Measurements from ENCODE around the gene RETREG2. TPM values are rescaled to one million over a fixed set of nuclear protein-coding genes. Genes with fewer than 3 reads are reported as not detected.

RETREG2 gene
- total RNA-seq, 1 experiment from 2014 or later, result 63.7 TPM

DNA sequence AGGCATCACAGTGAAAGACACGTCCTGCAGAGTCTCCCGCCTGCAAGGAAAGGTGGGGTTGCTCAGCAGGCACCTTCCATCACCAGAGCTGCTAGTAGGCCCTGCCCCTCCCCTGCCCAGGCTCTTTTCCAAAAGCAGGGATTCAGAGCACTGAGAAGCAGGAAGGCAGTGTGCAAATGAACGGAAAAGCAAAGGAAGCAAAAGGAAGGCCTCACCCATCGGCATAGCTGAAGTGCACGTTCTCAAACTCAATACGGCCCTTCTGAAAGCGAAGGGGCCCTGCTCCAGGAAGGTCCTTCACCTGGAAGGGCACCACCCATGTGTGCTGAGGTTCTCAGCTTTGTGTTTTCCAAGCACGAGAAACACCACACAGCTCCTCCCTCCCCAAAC lies 34.9 kb downstream of the RETREG2 start:
- peaks cover 10 to 23% of the 10 kb centered on the region in 2 experiments; a peak in 3 of 4 replicates for H3K36me3 ChIP-seq (ENCODE audit: control insufficient read depth in 1 of 2, insufficient read depth in 2 of 2, low read length in 2 of 2)
- H2AFZ ChIP-seq (ENCODE audit: low read depth, low read length, poor library complexity, severe bottlenecking), result no peak overlapping the region
- intact Hi-C loops (cut with micrococcal nuclease), result no loop called here
- no peaks in the 10 kb centered on the region for H3K9me3 ChIP-seq (ENCODE audit: control insufficient read depth in 1 of 2, insufficient read depth in 1 of 2, low read depth in 1 of 2, low read length in 2 of 2)
- ChIA-PET POLR2A (no interaction called here), RAD21 (ENCODE audit: low non-redundant PET in 1 of 2, low total read pairs in 2 of 2, uncharacterized antibody in 2 of 2, unreplicated experiment in 2 of 2) (no interaction called here), CTCF (no interaction called here)
- no peaks in the 10 kb centered on the region for H3K79me2 ChIP-seq (ENCODE audit: insufficient read depth, low read length)
- no peak overlapping the region for H3K4me2 ChIP-seq (ENCODE audit: low read length)
- no peak overlapping the region for H3K4me3 ChIP-seq (replicated peaks in 1 of 2; ENCODE audit: low read depth in 1 of 2, low read length in 2 of 2)
- H4K20me1 ChIP-seq (ENCODE audit: insufficient read depth), result no peaks in the 10 kb centered on the region
- BruUV-seq (replicated peaks), result no TSS peak
- H3K27ac ChIP-seq (ENCODE audit: low read depth, low read length), result no peak overlapping the region
- ATAC-seq, result no peak
- H3K27me3 ChIP-seq (ENCODE audit: insufficient read depth, low read length), result no peaks in the 10 kb centered on the region
- DNase-seq (ENCODE audit: low read depth, low spot score), result no peak
- H3K9ac ChIP-seq (ENCODE audit: low read length), result no peak overlapping the region
- TF ChIP-seq SP1 (IDR thresholded peaks at IDR 0.05; ENCODE audit: low read depth), result no peak
- TF ChIP-seq CEBPB (IDR thresholded peaks at IDR 0.05; ENCODE audit: low read depth), result no peak
- no peak for TF ChIP-seq EZH2 (IDR thresholded peaks at IDR 0.05)
- TF ChIP-seq CBX3 (IDR thresholded peaks at IDR 0.05; ENCODE audit: low read depth), result no peak
- TF ChIP-seq POLR2AphosphoS5 (IDR thresholded peaks at IDR 0.05; ENCODE audit: low read depth, low read length), result no peak
- TF ChIP-seq, protein P1, sequence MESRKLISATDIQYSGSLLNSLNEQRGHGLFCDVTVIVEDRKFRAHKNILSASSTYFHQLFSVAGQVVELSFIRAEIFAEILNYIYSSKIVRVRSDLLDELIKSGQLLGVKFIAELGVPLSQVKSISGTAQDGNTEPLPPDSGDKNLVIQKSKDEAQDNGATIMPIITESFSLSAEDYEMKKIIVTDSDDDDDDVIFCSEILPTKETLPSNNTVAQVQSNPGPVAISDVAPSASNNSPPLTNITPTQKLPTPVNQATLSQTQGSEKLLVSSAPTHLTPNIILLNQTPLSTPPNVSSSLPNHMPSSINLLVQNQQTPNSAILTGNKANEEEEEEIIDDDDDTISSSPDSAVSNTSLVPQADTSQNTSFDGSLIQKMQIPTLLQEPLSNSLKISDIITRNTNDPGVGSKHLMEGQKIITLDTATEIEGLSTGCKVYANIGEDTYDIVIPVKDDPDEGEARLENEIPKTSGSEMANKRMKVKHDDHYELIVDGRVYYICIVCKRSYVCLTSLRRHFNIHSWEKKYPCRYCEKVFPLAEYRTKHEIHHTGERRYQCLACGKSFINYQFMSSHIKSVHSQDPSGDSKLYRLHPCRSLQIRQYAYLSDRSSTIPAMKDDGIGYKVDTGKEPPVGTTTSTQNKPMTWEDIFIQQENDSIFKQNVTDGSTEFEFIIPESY (IDR thresholded peaks at IDR 0.05; ENCODE audit: extremely low read depth, insufficient replicate concordance, low read length), result no peak
- TF ChIP-seq SRF (IDR thresholded peaks at IDR 0.05; ENCODE audit: low read depth), result no peak
- TF ChIP-seq FOSL1 (IDR thresholded peaks at IDR 0.05; ENCODE audit: low read depth), result no peak
- no peak for TF ChIP-seq RAD21 (IDR thresholded peaks at IDR 0.05; ENCODE audit: low read depth)
- no peak for TF ChIP-seq ZNF274 (IDR thresholded peaks at IDR 0.05; ENCODE audit: low read depth, low read length)
- no peak for TF ChIP-seq TCF7L2 (IDR thresholded peaks at IDR 0.05; ENCODE audit: borderline replicate concordance, extremely low read depth, insufficient read depth, insufficient read length)
- TF ChIP-seq, protein P2, sequence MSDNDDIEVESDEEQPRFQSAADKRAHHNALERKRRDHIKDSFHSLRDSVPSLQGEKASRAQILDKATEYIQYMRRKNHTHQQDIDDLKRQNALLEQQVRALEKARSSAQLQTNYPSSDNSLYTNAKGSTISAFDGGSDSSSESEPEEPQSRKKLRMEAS (IDR thresholded peaks at IDR 0.05), result no peak
- TF ChIP-seq POLR2A (IDR thresholded peaks at IDR 0.05; ENCODE audit: borderline replicate concordance, extremely low read depth, insufficient read depth, insufficient read length), result no peak
- TF ChIP-seq EGR1 (IDR thresholded peaks at IDR 0.05; ENCODE audit: low read depth), result no peak
- TF ChIP-seq, protein P3, sequence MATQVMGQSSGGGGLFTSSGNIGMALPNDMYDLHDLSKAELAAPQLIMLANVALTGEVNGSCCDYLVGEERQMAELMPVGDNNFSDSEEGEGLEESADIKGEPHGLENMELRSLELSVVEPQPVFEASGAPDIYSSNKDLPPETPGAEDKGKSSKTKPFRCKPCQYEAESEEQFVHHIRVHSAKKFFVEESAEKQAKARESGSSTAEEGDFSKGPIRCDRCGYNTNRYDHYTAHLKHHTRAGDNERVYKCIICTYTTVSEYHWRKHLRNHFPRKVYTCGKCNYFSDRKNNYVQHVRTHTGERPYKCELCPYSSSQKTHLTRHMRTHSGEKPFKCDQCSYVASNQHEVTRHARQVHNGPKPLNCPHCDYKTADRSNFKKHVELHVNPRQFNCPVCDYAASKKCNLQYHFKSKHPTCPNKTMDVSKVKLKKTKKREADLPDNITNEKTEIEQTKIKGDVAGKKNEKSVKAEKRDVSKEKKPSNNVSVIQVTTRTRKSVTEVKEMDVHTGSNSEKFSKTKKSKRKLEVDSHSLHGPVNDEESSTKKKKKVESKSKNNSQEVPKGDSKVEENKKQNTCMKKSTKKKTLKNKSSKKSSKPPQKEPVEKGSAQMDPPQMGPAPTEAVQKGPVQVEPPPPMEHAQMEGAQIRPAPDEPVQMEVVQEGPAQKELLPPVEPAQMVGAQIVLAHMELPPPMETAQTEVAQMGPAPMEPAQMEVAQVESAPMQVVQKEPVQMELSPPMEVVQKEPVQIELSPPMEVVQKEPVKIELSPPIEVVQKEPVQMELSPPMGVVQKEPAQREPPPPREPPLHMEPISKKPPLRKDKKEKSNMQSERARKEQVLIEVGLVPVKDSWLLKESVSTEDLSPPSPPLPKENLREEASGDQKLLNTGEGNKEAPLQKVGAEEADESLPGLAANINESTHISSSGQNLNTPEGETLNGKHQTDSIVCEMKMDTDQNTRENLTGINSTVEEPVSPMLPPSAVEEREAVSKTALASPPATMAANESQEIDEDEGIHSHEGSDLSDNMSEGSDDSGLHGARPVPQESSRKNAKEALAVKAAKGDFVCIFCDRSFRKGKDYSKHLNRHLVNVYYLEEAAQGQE (IDR thresholded peaks at IDR 0.05; ENCODE audit: low read depth), result no peak
- TF ChIP-seq YY1 (IDR thresholded peaks at IDR 0.05; ENCODE audit: extremely low read depth, insufficient replicate concordance, low read depth, low read length), result no peak
- TF ChIP-seq, protein P4, sequence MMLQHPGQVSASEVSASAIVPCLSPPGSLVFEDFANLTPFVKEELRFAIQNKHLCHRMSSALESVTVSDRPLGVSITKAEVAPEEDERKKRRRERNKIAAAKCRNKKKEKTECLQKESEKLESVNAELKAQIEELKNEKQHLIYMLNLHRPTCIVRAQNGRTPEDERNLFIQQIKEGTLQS (IDR thresholded peaks at IDR 0.05), result no peak
- TF ChIP-seq ELF1 (IDR thresholded peaks at IDR 0.05; ENCODE audit: borderline replicate concordance, low read depth), result no peak
- no peaks in the 10 kb centered on the region for H3K9me2 ChIP-seq (ENCODE audit: insufficient read depth)
- H3K4me1 ChIP-seq (ENCODE audit: control insufficient read depth in 1 of 2, insufficient read depth in 2 of 2, low read length in 2 of 2), result peaks cover 4 to 19% of the 10 kb centered on the region in 2 experiments; a peak in 3 of 4 replicates

Data from HCT116 (cell line).